ENCODE data around the gene PLSCR4. TPM values are rescaled to one million over a fixed set of nuclear protein-coding genes. Genes with fewer than 3 reads are reported as not detected.

The PLSCR4 gene
- total RNA-seq, 1 donor from 2014 or later: 1.0 TPM

- H3K36me3 Mint-ChIP-seq (ENCODE audit: low read depth): no peaks in the 10 kb centered on the region
- DNase-seq (ENCODE audit: low read depth, low spot score): no peak
- H3K4me3 Mint-ChIP-seq: no peak overlapping the region
- no peak for TF ChIP-seq CTCF (conservative IDR thresholded peaks at IDR 0.05)
- H3K27me3 Mint-ChIP-seq (ENCODE audit: low read depth): no peaks in the 10 kb centered on the region
- no peak overlapping the region for H3K27ac Mint-ChIP-seq (ENCODE audit: unreplicated experiment)
- H3K4me1 Mint-ChIP-seq: peaks cover 2% of the 10 kb centered on the region
- H3K9me3 Mint-ChIP-seq: no peaks in the 10 kb centered on the region
These were observed 33.6 kb downstream of the PLSCR4 start for GRCh38 chr3:146217324-146217723.

- Mint-ChIP-seq H3K4me1 (no peaks in the 10 kb centered on the region), H3K4me3 (no peak overlapping the region), H3K9me3 (no peaks in the 10 kb centered on the region), H3K27ac (ENCODE audit: unreplicated experiment) (no peak overlapping the region), H3K36me3 (ENCODE audit: low read depth) (no peaks in the 10 kb centered on the region), H3K27me3 (ENCODE audit: low read depth) (no peaks in the 10 kb centered on the region)
- DNase-seq (ENCODE audit: low read depth, low spot score): no peak
- TF ChIP-seq CTCF (conservative IDR thresholded peaks at IDR 0.05): no peak
These were observed 36.4 kb downstream of the PLSCR4 start for GRCh38 chr3:146214493-146214892.

- no peak overlapping the region for H3K27ac Mint-ChIP-seq (ENCODE audit: unreplicated experiment)
- no peaks in the 10 kb centered on the region for H3K27me3 Mint-ChIP-seq (ENCODE audit: low read depth)
- H3K36me3 Mint-ChIP-seq (ENCODE audit: low read depth): peaks cover 2% of the 10 kb centered on the region
- no peak overlapping the region for H3K4me3 Mint-ChIP-seq
- peaks cover 7% of the 10 kb centered on the region for H3K9me3 Mint-ChIP-seq
- no peak for DNase-seq (ENCODE audit: low read depth, low spot score)
- no peaks in the 10 kb centered on the region for H3K4me1 Mint-ChIP-seq
- TF ChIP-seq CTCF (conservative IDR thresholded peaks at IDR 0.05): no peak
These were observed 41.5 kb downstream of the PLSCR4 start for GRCh38 chr3:146209371-146209770.

GRCh38 chr3:146203776-146204175 lies 47.1 kb downstream of the PLSCR4 start:
- Mint-ChIP-seq H3K4me1 (no peaks in the 10 kb centered on the region), H3K4me3 (no peak overlapping the region), H3K27me3 (ENCODE audit: low read depth) (no peaks in the 10 kb centered on the region), H3K9me3 (peaks cover 4% of the 10 kb centered on the region), H3K27ac (ENCODE audit: unreplicated experiment) (no peak overlapping the region), H3K36me3 (ENCODE audit: low read depth) (peaks cover 2% of the 10 kb centered on the region)
- no peak for TF ChIP-seq CTCF (conservative IDR thresholded peaks at IDR 0.05)
- DNase-seq (ENCODE audit: low read depth, low spot score): no peak

- H3K36me3 Mint-ChIP-seq (ENCODE audit: low read depth): no peaks in the 10 kb centered on the region
These were observed 50.3 kb downstream of the PLSCR4 start for GRCh38 chr3:146200461-146201220.

More at GRCh38 chr3:146200461-146201220, 50.3 kb downstream of the PLSCR4 start:
- no peak for TF ChIP-seq CTCF (conservative IDR thresholded peaks at IDR 0.05)
- Mint-ChIP-seq H3K4me1 (no peaks in the 10 kb centered on the region), H3K4me3 (no peak overlapping the region), H3K27me3 (ENCODE audit: low read depth) (no peaks in the 10 kb centered on the region), H3K27ac (ENCODE audit: unreplicated experiment) (no peak overlapping the region), H3K9me3 (no peaks in the 10 kb centered on the region)
- no peak for DNase-seq (ENCODE audit: low read depth, low spot score)

Measured in neural crest cell (in vitro differentiated cells).